Caco-2 (cell line): Measurements from ENCODE around the gene MRPL49. TPM values are rescaled to one million over a fixed set of nuclear protein-coding genes. Genes with fewer than 3 reads are reported as not detected.
A peak's percentile ranks its signal among the peaks of the same experiment; 100 is the strongest.

Experiments used
- BruUV-seq: library from RNA; stranded (reverse); fragments of 400-500 nt; replicated peaks from 2 replicates; lab custom pipeline; 2021; lab: Mats Ljungman, UMichigan
- CTCF ChIA-PET: fragments of 300-600 bp; sonication (Branson Sonifier 250); formaldehyde crosslinking; loops from one replicate; lab custom pipeline; 2022; ENCODE audit warnings: antibody characterized with exemption; lab: Charles Lee
- POLR2A ChIA-PET: fragments of 300-600 bp; sonication (Branson Sonifier 250); formaldehyde crosslinking; loops from one replicate; lab custom pipeline; 2022; ENCODE audit warnings: antibody characterized with exemption; lab: Charles Lee
- DNase-seq, 2 experiments: peaks; one replicate each; pipeline versions ENCODE4 v3.0.0 to v3.0.0-alpha.2; 2020 to 2022
- H3K27me3 ChIP-seq: replicated peaks from 2 replicates; pipeline ENCODE4 v1.6.0; 2011; ENCODE audit warnings: low read length; ENCODE audit not compliant: control insufficient read depth, insufficient read depth
- H3K36me3 ChIP-seq: 2 replicates; pipeline ENCODE4 v1.5.1; 2011; ENCODE audit warnings: low read length; ENCODE audit not compliant: control insufficient read depth, insufficient read depth
- H3K4me1 ChIP-seq: fragments of 250-450 bp; sonication (Bioruptor Pico); 2 replicates; pipeline ENCODE4 v1.5.1; 2020; ENCODE audit warnings: mild to moderate bottlenecking
- H3K4me3 ChIP-seq: 2 replicates; pipeline ENCODE4 v1.5.1; 2011; ENCODE audit warnings: low read depth, mild to moderate bottlenecking, control low read depth, low read length
- H3K9me3 ChIP-seq: fragments of 250-450 bp; sonication (Bioruptor Pico); 2 replicates; pipeline ENCODE4 v1.5.1; 2020; ENCODE audit warnings: mild to moderate bottlenecking, moderate library complexity
- H3K27ac Mint-ChIP-seq: one replicate; pipeline ENCODE4 v1.8.0; 2022; ENCODE audit warnings: mixed read lengths; ENCODE audit not compliant: unreplicated experiment
- H3K27me3 Mint-ChIP-seq: one replicate; pipeline ENCODE4 v1.8.0; 2022; ENCODE audit warnings: mixed read lengths; ENCODE audit not compliant: insufficient read depth, unreplicated experiment
- H3K36me3 Mint-ChIP-seq: one replicate; pipeline ENCODE4 v1.8.0; 2022; ENCODE audit warnings: mild to moderate bottlenecking, mixed read lengths; ENCODE audit not compliant: insufficient read depth, unreplicated experiment
- H3K4me1 Mint-ChIP-seq: one replicate; pipeline ENCODE4 v1.8.0; 2022; ENCODE audit warnings: low read depth, mixed read lengths; ENCODE audit not compliant: unreplicated experiment
- H3K4me3 Mint-ChIP-seq: one replicate; pipeline ENCODE4 v1.8.0; 2022; ENCODE audit warnings: mild to moderate bottlenecking, moderate library complexity, mixed read lengths; ENCODE audit not compliant: unreplicated experiment
- H3K9me3 Mint-ChIP-seq: one replicate; pipeline ENCODE4 v1.8.0; 2022; ENCODE audit warnings: mixed read lengths; ENCODE audit not compliant: unreplicated experiment
- CTCF ChIP-seq, 2 experiments: fragments of 200-600 bp in 1 of 2; IDR thresholded peaks; 1 replicate in 1 of 2; 2 replicates in 1 of 2; pipeline versions ENCODE4 v1.5.1 to v1.8.0; 2011 to 2022; ENCODE audit warnings: antibody characterized with exemption in 1 of 2, control low read depth in 1 of 2, inconsistent platforms in 1 of 2, low read depth in 1 of 2, low read length in 1 of 2, mild to moderate bottlenecking in 1 of 2, moderate library complexity in 1 of 2; ENCODE audit not compliant: insufficient read depth in 1 of 2, severe bottlenecking in 1 of 2, unreplicated experiment in 1 of 2
- intact Hi-C: fragments of 100-400 bp; cut with micrococcal nuclease; formaldehyde crosslinking; loops from one replicate; pipeline ENCODE4 v1.10.0; 2022; ENCODE audit not compliant: unreplicated experiment
- total RNA-seq: library from RNA; stranded (reverse); gene quantifications from 2 replicates; pipeline ENCODE4 v1.2.3, GENCODE V29; 2022

MRPL49 gene
- total RNA-seq, 1 experiment from 2014 or later: 95.1 TPM

DNA sequence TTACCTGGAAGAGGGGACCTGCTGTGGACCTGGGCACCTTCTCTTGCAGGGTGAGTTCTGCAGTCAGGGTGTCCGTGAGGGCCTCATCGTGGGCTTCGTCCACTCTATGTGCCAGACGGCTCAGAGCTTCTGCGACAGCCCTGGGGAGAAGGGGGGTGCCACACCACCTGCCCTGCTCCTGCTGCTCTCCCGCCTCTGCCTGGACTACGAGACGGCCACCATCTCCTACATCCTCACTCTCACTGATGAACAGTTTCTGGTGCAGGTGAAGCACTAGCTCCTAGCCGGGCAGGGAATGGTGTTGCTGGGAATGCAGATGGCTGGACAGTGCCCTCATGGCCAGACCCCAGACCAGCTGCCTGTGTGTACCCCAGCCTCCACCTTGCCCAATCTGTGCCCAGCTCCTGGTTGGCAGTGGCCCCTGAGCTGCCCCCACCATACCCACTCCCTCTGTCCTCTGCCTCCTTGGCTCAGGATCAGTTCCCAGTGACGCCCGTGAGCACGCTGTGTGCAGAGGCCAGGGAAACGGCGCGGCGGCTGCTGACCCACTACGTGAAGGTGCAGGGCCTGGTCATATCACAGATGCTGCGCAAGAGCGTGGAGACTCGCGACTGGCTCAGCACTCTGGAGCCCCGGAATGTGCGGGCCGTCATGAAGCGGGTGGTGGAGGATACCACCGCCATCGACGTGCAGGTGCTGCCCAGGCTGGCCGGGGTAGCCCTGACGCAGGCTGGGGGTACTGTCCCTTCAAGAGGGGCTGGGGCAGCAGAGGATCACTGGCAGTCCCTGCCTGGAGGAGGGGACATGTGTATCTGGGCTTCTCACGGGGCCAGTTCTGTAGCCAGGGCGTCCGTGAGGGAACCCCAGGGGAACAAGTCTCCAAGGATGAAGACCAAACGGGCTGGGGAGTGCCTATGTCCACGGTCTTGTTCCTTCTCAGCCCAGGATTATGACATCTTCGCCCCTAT, 12.6 kb upstream of the MRPL49 start:
- POLR2A ChIA-PET: interaction anchor here (2.3 kb wide), 1 partner anchor 12 kb away, joined by 37 read pairs; the partner anchor contains the start of genes FAU and MRPL49
- Mint-ChIP-seq H3K4me1 (peaks cover 6% of the 10 kb centered on the region), H3K27ac (no peak overlapping the region), H3K4me3 (no peak overlapping the region), H3K9me3 (no peaks in the 10 kb centered on the region), H3K36me3 (peaks cover 62% of the 10 kb centered on the region), H3K27me3 (no peaks in the 10 kb centered on the region)
- no TSS peak for BruUV-seq
- Histone ChIP-seq H3K27me3 (no peaks in the 10 kb centered on the region), H3K4me3 (no peak overlapping the region), H3K4me1 (peaks cover 21% of the 10 kb centered on the region), H3K9me3 (no peaks in the 10 kb centered on the region), H3K36me3 (no peaks in the 10 kb centered on the region)
- CTCF ChIA-PET: interaction anchor here (0.6 to 1.7 kb wide), 9 partner anchors 10 to 805 kb away, joined by 3 to 9 read pairs (median 5); partner anchors contain the start of genes CAPN1, FAU, MRPL49 and SF1
- DNase-seq: no peak
- TF ChIP-seq CTCF (IDR thresholded peaks at IDR 0.05; ENCODE audit: insufficient read depth in 1 of 2, low read depth in 1 of 2, low read length in 1 of 2, severe bottlenecking in 1 of 2, unreplicated experiment in 1 of 2): no peak
- intact Hi-C loops: loop anchor here (1.0 to 10.0 kb wide), 3 partner anchors 13 to 335 kb away; partner anchors contain the start of genes CAPN1, SF1 and VPS51

DNA sequence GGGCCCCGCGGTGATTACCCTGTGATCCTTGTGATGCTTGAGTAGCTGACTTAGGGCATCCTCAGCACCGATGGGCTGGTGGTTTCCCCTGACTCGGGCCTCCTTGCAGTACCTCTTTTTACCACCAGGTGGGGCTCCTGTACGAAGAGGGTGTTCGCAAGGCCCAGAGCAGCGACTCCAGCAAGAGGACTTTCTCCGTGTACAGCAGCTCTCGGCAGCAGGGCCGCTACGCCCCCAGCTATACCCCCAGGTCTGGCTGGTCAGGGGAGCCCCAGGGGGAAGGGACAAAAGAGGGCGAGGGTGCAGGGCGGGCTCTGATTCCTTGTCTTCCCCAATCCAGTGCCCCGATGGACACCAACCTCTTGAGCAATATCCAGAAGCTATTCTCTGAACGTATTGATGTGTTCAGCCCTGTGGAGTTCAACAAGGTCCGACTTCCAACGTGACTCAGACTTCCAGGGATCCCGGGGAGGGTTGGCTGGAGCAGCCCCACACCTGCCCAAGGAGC, 11.7 kb upstream of the MRPL49 start:
- Mint-ChIP-seq H3K27ac (no peak overlapping the region), H3K4me1 (peaks cover 6% of the 10 kb centered on the region), H3K4me3 (no peak overlapping the region), H3K36me3 (peaks cover 65% of the 10 kb centered on the region), H3K27me3 (no peaks in the 10 kb centered on the region), H3K9me3 (no peaks in the 10 kb centered on the region)
- BruUV-seq: no TSS peak
- Histone ChIP-seq H3K9me3 (no peaks in the 10 kb centered on the region), H3K4me3 (no peak overlapping the region), H3K4me1 (peaks cover 21% of the 10 kb centered on the region), H3K27me3 (no peaks in the 10 kb centered on the region), H3K36me3 (no peaks in the 10 kb centered on the region)
- intact Hi-C loops: loop anchor here (1.0 to 10.0 kb wide), 3 partner anchors 14 to 336 kb away; partner anchors contain the start of genes CAPN1, SF1 and VPS51
- ChIA-PET POLR2A (interaction anchor here (1.0 to 2.3 kb wide), 3 partner anchors 11 to 332 kb away, joined by 3 to 37 read pairs (median 6); partner anchors contain the start of genes FAU, MRPL49 and SF1), CTCF (interaction anchor here (0.7 to 1.8 kb wide), 12 partner anchors 9 to 332 kb away, joined by 3 to 9 read pairs (median 5); partner anchors contain the start of genes CAPN1, FAU, MRPL49 and SF1)
- DNase-seq: peak; percentile 87 to 94
- peak; percentile 95 to 98 for TF ChIP-seq CTCF (IDR thresholded peaks at IDR 0.05; ENCODE audit: insufficient read depth in 1 of 2, low read depth in 1 of 2, low read length in 1 of 2, severe bottlenecking in 1 of 2, unreplicated experiment in 1 of 2)
